HG02943 (cell line): Measurements from ENCODE around the gene NFIL3.

ENCODE experiments used
- ATAC-seq: cut with Tn5 transposase; IDR thresholded peaks from one replicate; pipeline ENCODE4 v1.9.1; 2021; ENCODE audit warnings: mild to moderate bottlenecking, low read depth, moderate library complexity; ENCODE audit not compliant: unreplicated experiment

The NFIL3 gene

GRCh38 chr9:91361291-91362050 is 62.2 kb downstream of the NFIL3 start, which contains the start of gene AUH:
AUH (minus strand) TSS chr9:91361918; CDS start chr9:91361889, 29 bp downstream.
- ATAC-seq = peak; percentile 80

GRCh38 chr9:91360551-91361290 is 62.9 kb downstream of the NFIL3 start:
- ATAC-seq = no peak

GRCh38 chr9:91359734-91360470 is 63.7 kb downstream of the NFIL3 start:
- no peak for ATAC-seq

DNA sequence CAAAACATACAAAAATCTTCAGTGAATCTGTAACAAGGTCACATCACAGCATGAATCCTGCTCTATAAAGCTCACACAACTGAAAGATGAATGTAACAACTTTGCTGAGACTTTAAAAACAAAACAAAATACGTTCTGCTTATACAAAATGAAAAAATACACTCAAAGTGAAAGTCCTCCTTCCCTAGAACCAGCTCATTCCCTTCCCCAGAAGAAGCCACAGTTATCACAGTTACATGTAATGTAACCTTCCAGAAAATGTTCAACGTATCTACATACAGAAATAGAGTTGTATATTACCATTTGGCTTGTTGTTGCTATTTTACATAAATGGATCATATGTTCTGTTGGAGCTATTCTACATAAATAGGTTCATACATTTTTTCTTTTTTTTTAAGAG is 64.5 kb downstream of the NFIL3 start:
- ATAC-seq = no peak
